Activated CD8-positive, alpha-beta T cell treated with anti-CD3 and anti-CD28 coated beads for 36 hours (primary cell): Measurements from ENCODE around the gene ELP1. TPM values are rescaled to one million over a fixed set of nuclear protein-coding genes. Genes with fewer than 3 reads are reported as not detected.

Experiments
- ATAC-seq: fragments of 200-7000 bp; cut with Tn5 transposase; one replicate; pipeline ENCODE4 v1.10.0; 2021; ENCODE audit warnings: mild to moderate bottlenecking, moderate library complexity
- CTCF ChIA-PET: fragments of 350-600 bp; sonication (Branson Sonifier 250); formaldehyde crosslinking; loops from one replicate; lab custom pipeline; 2021; ENCODE audit warnings: antibody characterized with exemption; lab: Charles Lee
- POLR2A ChIA-PET: fragments of 350-600 bp; sonication (Branson Sonifier 250); formaldehyde crosslinking; loops from one replicate; lab custom pipeline; 2021; ENCODE audit warnings: antibody characterized with exemption; lab: Charles Lee
- DNase-seq: peaks from one replicate; pipeline ENCODE4 v3.0.0-alpha.2; 2020
- H3K27ac Mint-ChIP-seq: one replicate; pipeline ENCODE4 v1.8.0; 2021; ENCODE audit warnings: mild to moderate bottlenecking, mixed read lengths
- H3K27me3 Mint-ChIP-seq: one replicate; pipeline ENCODE4 v1.8.0; 2021; ENCODE audit warnings: mixed read lengths
- H3K36me3 Mint-ChIP-seq: one replicate; pipeline ENCODE4 v1.8.0; 2021; ENCODE audit warnings: low read depth, mixed read lengths
- H3K4me1 Mint-ChIP-seq: one replicate; pipeline ENCODE4 v1.8.0; 2021; ENCODE audit warnings: low read depth, mixed read lengths
- H3K4me3 Mint-ChIP-seq: one replicate; pipeline ENCODE4 v1.8.0; 2021; ENCODE audit warnings: mild to moderate bottlenecking, moderate library complexity, mixed read lengths
- H3K9me3 Mint-ChIP-seq: one replicate; pipeline ENCODE4 v1.8.0; 2021; ENCODE audit warnings: mixed read lengths
- intact Hi-C: fragments of 100-400 bp; cut with micrococcal nuclease; formaldehyde crosslinking; loops from one replicate; pipeline ENCODE4 v1.10.0; 2022
- total RNA-seq, 2 experiments: library from RNA; stranded (reverse); gene quantifications; one replicate each; pipeline ENCODE4 v1.2.3, GENCODE V29; 2021
- TF ChIP-seq, protein P1 (sequence below): fragments of 200-600 bp; IDR thresholded peaks from one replicate; pipeline ENCODE4 v1.8.0; 2022; ENCODE audit warnings: antibody characterized with exemption, mild to moderate bottlenecking

The ELP1 gene
- total RNA-seq, 2 experiments from 2014 or later, result 25.9 to 28.7 TPM

DNA sequence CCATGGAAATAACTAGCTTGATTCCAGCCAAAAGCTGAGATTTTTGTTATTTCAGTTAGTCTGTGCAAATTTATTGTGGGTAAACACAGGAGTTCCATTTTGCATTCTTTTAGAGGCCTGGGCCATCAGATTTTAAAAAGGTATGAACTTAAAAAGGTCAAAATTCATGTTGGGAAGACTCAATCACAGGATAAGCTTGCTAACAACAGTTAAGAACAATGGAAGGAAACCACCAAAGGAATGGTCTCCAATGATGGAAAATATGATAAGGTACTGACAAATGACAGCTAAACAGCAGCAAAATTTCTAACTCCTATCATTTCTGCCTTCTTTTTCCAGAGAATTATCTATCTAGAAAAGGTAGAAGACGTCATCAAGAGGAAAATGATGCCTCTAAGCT lies 16.2 kb upstream of the ELP1 start:
- no peaks in the 10 kb centered on the region for H3K36me3 Mint-ChIP-seq
- no peak for DNase-seq
- no peak overlapping the region for H3K27ac Mint-ChIP-seq
- intact Hi-C loops, result no loop called here
- CTCF ChIA-PET, result interaction anchor here (1.1 to 1.4 kb wide), 2 partner anchors 9 to 20 kb away, joined by 3 to 5 read pairs; no protein-coding TSS in a partner anchor
- H3K4me3 Mint-ChIP-seq, result no peak overlapping the region
- no peak for ATAC-seq
- no peaks in the 10 kb centered on the region for H3K27me3 Mint-ChIP-seq
- POLR2A ChIA-PET, result no interaction called here
- TF ChIP-seq, protein P1, sequence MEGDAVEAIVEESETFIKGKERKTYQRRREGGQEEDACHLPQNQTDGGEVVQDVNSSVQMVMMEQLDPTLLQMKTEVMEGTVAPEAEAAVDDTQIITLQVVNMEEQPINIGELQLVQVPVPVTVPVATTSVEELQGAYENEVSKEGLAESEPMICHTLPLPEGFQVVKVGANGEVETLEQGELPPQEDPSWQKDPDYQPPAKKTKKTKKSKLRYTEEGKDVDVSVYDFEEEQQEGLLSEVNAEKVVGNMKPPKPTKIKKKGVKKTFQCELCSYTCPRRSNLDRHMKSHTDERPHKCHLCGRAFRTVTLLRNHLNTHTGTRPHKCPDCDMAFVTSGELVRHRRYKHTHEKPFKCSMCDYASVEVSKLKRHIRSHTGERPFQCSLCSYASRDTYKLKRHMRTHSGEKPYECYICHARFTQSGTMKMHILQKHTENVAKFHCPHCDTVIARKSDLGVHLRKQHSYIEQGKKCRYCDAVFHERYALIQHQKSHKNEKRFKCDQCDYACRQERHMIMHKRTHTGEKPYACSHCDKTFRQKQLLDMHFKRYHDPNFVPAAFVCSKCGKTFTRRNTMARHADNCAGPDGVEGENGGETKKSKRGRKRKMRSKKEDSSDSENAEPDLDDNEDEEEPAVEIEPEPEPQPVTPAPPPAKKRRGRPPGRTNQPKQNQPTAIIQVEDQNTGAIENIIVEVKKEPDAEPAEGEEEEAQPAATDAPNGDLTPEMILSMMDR, result no peak
- H3K9me3 Mint-ChIP-seq, result no peaks in the 10 kb centered on the region
- no peaks in the 10 kb centered on the region for H3K4me1 Mint-ChIP-seq

DNA sequence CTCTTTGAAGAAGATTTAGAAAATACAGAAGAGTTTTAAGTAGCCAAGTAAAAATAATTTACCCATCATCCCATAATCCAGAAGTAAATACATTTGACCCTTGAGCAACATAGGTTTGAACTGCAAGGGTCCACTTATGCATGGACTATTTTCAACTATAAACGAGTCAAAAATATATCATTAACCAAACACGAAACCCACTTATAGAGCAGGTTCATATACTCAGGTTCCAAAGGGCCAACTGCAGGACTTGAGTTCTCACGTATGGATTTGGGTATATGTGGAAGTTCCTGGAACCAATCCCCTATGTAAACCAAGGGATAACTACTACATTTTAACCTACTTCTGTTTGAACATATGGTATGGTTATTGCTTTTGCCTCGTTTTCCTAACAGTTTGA lies 6.1 kb upstream of the ELP1 start:
- H3K9me3 Mint-ChIP-seq, result no peaks in the 10 kb centered on the region
- DNase-seq (no peak), ATAC-seq (no peak)
- TF ChIP-seq, protein P1, result no peak
- no peaks in the 10 kb centered on the region for H3K27me3 Mint-ChIP-seq
- ChIA-PET POLR2A (no interaction called here), CTCF (no interaction called here)
- no peak overlapping the region for H3K4me3 Mint-ChIP-seq
- H3K27ac Mint-ChIP-seq, result no peak overlapping the region
- H3K36me3 Mint-ChIP-seq, result peaks cover 1% of the 10 kb centered on the region
- intact Hi-C loops, result no loop called here
- H3K4me1 Mint-ChIP-seq, result peaks cover 7% of the 10 kb centered on the region

DNA sequence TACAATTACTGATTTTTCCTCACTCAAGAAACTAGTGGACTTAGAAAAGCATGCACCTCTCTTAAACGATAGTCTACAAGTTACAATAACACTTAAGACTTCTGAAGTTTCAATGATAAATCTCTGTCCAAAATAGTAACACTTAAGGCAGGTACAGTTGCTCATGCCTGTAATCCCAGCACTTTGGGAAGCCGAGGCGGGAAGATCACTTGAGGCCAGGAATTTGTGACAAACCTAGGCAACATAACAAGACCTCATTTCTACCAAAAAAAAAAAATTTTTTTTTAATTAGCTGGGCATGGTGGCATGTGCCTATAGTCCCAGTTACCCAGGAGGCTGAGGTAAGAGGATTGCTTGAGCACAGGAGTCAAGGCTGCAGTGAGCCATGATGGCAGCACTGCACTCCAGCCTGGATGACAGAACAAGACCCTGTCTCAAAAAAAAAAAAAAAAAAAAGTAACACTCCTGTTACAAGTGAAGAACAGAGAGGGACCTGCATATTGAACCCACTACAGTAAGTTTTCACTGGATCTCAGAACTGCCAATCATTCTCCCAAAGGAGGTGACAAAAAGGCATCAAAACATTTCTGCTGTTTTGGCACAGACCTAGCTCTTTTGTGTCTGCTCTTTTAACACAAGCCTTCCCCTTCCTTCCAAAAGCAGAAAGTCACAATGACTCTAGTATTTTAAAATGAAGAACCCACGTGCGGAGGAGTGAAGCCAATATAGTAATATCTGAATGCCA lies 3.8 kb upstream of the ELP1 start:
- ChIA-PET CTCF (no interaction called here), POLR2A (no interaction called here)
- ATAC-seq (no peak), DNase-seq (no peak)
- TF ChIP-seq, protein P1, result no peak
- intact Hi-C loops, result no loop called here
- no peaks in the 10 kb centered on the region for H3K27me3 Mint-ChIP-seq
- no peaks in the 10 kb centered on the region for H3K9me3 Mint-ChIP-seq
- peaks cover 10% of the 10 kb centered on the region for H3K4me1 Mint-ChIP-seq
- H3K4me3 Mint-ChIP-seq, result no peak overlapping the region
- no peak overlapping the region for H3K27ac Mint-ChIP-seq
- peaks cover 3% of the 10 kb centered on the region for H3K36me3 Mint-ChIP-seq

DNA sequence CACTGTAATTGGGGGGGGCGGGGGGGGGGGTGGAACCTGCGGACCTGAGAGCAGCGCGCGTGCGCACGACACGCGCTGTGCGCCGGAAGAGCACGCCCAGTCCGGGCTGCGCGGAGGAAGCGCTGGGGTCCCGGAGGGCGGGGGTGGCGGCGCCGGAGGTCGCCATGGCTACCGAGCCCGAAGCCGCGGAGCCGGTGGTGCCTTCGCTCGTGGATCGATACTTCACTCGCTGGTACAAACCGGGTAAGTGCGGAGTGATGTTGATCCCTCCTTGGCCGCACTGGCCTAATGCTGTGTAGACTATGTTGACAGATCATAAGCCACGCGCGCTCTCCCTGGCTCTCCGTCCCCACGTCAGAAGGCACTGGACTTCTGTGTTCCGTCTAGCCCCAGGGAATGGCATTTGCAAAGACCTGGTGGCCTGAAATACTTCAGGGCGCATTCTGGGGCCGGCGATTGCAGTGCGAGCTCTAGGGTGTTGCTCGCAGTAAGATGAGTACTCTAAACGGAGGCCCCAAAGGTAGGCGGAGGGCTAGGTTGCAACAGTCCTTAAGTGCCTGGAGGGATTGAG lies 484 bp upstream of the ELP1 start, which contains the start of gene ABITRAM:
Gene ABITRAM (plus strand): TSS at position 78 of the 571 bp plus-strand sequence. CDS start 87 bp downstream, at position 165.
- TF ChIP-seq, protein P1, result no peak
- intact Hi-C loops, result no loop called here
- ATAC-seq (peak; percentile 85), DNase-seq (peak; percentile 78)
- no peaks in the 10 kb centered on the region for H3K9me3 Mint-ChIP-seq
- H3K27ac Mint-ChIP-seq, result peak within 1 kb of the TSS; percentile 96
- ChIA-PET POLR2A (interaction anchor here (1.6 kb wide), 1 partner anchor 8 kb away, joined by 5 read pairs; no protein-coding TSS in a partner anchor), CTCF (interaction anchor here (0.9 kb wide), 1 partner anchor 49 kb away, joined by 3 read pairs; no protein-coding TSS in a partner anchor)
- peak within 1 kb of the TSS; percentile 87 for H3K4me3 Mint-ChIP-seq
- no peaks in the 10 kb centered on the region for H3K27me3 Mint-ChIP-seq
- H3K4me1 Mint-ChIP-seq, result peaks cover 24% of the 10 kb centered on the region
- peaks cover 4% of the 10 kb centered on the region for H3K36me3 Mint-ChIP-seq

DNA sequence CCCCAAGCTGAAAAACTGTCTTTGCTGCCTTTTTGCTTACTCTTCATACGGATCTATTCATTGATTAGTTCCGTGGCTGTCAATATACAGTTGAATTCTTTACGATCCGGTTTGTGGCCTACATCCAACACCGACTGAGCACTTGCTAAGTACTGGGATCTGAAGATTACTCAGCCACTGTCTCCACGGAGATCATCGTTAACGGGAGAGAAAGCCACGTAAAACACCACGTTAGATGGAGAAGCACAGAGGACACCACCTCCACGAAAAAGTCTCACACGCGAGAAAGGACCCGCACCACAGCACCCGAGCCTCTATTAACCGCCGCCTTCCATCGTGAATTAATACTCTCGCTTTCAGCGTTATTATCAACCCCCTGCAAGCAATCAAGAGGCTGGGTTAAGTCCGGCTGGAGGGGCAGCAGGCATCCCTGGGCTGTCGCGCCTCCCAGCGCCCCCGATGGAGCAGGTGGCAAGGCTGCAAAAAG lies 650 bp downstream of the ELP1 start:
- peaks cover 24% of the 10 kb centered on the region for H3K4me1 Mint-ChIP-seq
- ChIA-PET POLR2A (interaction anchor here (1.6 kb wide), 1 partner anchor 9 kb away, joined by 5 read pairs; no protein-coding TSS in a partner anchor), CTCF (no interaction called here)
- intact Hi-C loops, result no loop called here
- DNase-seq (no peak), ATAC-seq (no peak)
- peak overlapping the region; percentile 87 for H3K4me3 Mint-ChIP-seq
- H3K36me3 Mint-ChIP-seq, result peaks cover 10% of the 10 kb centered on the region
- H3K27me3 Mint-ChIP-seq, result no peaks in the 10 kb centered on the region
- TF ChIP-seq, protein P1, result no peak
- peak overlapping the region; percentile 96 for H3K27ac Mint-ChIP-seq
- H3K9me3 Mint-ChIP-seq, result no peaks in the 10 kb centered on the region
